Measurements from ENCODE around the gene NDOR1.

Gene NDOR1

DNA sequence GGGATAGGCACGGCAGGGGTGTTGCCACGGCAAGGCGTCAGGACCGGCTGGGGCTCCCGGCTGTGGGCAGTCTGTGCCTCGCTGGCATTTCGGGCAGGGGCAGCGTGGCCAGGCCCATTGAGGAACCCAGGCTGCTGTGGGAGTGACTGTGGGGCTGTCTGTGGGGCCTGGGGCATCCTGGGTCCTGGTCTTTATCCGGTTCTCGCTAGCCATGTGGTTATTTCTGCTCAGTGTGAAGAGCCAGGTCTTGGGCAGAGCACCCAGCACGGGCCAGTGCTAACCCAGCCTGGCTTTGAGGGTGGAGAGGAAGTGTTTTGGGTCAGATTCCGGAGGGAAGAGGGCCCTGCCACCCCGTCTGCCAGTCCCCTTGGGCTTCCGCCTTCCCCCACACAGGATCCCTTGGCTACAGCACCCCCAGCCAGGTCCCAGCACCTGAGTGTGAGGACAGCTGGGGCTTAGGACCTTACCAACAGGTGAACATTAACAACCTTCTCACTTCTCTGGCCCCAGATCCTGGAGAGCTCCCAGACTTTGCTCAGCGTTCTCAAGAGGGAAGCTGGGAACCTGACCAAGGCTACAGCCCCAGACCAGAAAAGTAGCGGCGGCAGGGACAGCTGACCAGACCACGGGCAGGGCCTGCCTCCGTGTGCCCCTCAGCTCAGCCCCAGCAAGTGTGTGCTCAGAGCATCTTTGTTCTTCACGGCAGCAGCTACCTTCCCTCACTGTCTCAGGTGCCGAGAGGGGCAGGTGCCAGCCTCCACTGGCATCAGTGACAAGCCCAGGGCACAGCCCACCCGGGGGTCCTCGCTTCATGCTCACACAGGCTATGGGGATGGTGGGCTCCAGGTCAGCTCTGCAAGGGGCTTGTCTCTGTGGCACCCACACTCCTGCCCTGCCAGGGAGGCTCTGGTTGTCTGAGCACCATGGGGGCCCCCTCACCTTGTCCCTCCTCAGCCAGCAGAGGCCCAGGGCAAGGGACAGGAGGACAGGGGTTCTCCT, 15.9 kb upstream of the NDOR1 start:
- peaks cover 20% of the 10 kb centered on the region for H3K4me1 ChIP-seq (ENCODE audit: insufficient read depth, low read length, poor library complexity, severe bottlenecking)
- TF ChIP-seq, protein P1, sequence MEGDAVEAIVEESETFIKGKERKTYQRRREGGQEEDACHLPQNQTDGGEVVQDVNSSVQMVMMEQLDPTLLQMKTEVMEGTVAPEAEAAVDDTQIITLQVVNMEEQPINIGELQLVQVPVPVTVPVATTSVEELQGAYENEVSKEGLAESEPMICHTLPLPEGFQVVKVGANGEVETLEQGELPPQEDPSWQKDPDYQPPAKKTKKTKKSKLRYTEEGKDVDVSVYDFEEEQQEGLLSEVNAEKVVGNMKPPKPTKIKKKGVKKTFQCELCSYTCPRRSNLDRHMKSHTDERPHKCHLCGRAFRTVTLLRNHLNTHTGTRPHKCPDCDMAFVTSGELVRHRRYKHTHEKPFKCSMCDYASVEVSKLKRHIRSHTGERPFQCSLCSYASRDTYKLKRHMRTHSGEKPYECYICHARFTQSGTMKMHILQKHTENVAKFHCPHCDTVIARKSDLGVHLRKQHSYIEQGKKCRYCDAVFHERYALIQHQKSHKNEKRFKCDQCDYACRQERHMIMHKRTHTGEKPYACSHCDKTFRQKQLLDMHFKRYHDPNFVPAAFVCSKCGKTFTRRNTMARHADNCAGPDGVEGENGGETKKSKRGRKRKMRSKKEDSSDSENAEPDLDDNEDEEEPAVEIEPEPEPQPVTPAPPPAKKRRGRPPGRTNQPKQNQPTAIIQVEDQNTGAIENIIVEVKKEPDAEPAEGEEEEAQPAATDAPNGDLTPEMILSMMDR (conservative IDR thresholded peaks at IDR 0.05; ENCODE audit: low read length), result no peak
- TF ChIP-seq EZH2phosphoT487 (IDR thresholded peaks at IDR 0.05; ENCODE audit: borderline replicate concordance), result no peak

DNA sequence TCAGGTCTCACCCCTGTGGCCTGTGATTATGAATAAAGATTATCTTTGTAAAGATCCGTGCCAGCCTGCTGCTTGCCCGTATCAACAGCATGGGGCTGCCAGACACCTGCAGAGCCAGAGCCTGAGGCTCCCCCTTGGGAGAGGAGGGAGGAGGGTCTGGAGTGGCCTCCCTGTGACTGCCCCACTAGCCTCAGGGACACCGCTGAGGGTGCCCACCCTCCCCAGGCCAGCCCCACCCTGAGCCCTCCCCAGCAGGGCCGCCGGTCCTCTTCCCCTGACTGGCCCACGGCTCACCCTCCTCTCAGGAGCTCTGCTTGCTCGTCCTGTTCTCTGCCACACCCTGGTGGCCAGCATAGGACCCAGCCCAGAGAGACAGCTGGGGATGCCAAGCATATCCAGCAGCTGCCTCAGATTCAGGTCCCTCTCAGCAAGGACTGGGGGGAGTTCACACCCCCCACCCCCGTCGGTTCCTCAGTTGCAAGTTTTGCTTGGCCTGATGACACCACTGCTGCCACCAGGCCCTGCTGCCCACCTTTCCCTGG, 15.1 kb upstream of the NDOR1 start:
- peak overlapping the region; percentile 96 for H3K4me3 ChIP-seq (ENCODE audit: low read length, poor library complexity, severe bottlenecking)
- H3F3A ChIP-seq (ENCODE audit: low read depth), result peaks cover 8% of the 10 kb centered on the region; the same call in 1 of the 2 replicates
- H3K36me3 ChIP-seq (ENCODE audit: insufficient read depth, low read length), result peaks cover 7% of the 10 kb centered on the region; the same call in 1 of the 2 replicates
- no peaks in the 10 kb centered on the region for H3K27me3 ChIP-seq (ENCODE audit: insufficient read depth, low read length, poor library complexity, severe bottlenecking)
- H3K9me2 ChIP-seq (replicated peaks; ENCODE audit: low read depth, low read length), result no peaks in the 10 kb centered on the region
- peak overlapping the region; percentile 99 for H3K4me2 ChIP-seq (ENCODE audit: low read depth, low read length, poor library complexity, severe bottlenecking)
- H3K4me1 ChIP-seq (ENCODE audit: insufficient read depth, low read length, poor library complexity, severe bottlenecking), result peaks cover 20% of the 10 kb centered on the region
- peaks cover 57% of the 10 kb centered on the region for H3K79me2 ChIP-seq (ENCODE audit: insufficient read depth, low read length)
- no peak overlapping the region for H2AFZ ChIP-seq (ENCODE audit: low read length)
- TF ChIP-seq, protein P1 (conservative IDR thresholded peaks at IDR 0.05; ENCODE audit: low read length), result peak; percentile 22; the same call in 1 of the 2 replicates
- TF ChIP-seq EZH2phosphoT487 (IDR thresholded peaks at IDR 0.05; ENCODE audit: borderline replicate concordance), result no peak
- H4K20me1 ChIP-seq (ENCODE audit: insufficient read depth, low read length, poor library complexity, severe bottlenecking), result peaks cover 26% of the 10 kb centered on the region
- no peaks in the 10 kb centered on the region for H3K9me3 ChIP-seq (ENCODE audit: insufficient read depth, low read depth, low read length)
- peak overlapping the region; percentile 88 for H3K9ac ChIP-seq (ENCODE audit: low read depth, low read length, poor library complexity, severe bottlenecking)

More for the DNA sequence above, 15.9 kb upstream of the NDOR1 start:
- peak overlapping the region; percentile 96 for H3K4me3 ChIP-seq (ENCODE audit: low read length, poor library complexity, severe bottlenecking)
- peaks cover 8% of the 10 kb centered on the region; the same call in 1 of the 2 replicates for H3F3A ChIP-seq (ENCODE audit: low read depth)
- peak overlapping the region; percentile 99 for H3K4me2 ChIP-seq (ENCODE audit: low read depth, low read length, poor library complexity, severe bottlenecking)
- H3K27me3 ChIP-seq (ENCODE audit: insufficient read depth, low read length, poor library complexity, severe bottlenecking), result no peaks in the 10 kb centered on the region
- peaks cover 60% of the 10 kb centered on the region for H3K79me2 ChIP-seq (ENCODE audit: insufficient read depth, low read length)
- H3K9ac ChIP-seq (ENCODE audit: low read depth, low read length, poor library complexity, severe bottlenecking), result peak overlapping the region; percentile 88
- no peaks in the 10 kb centered on the region for H3K9me2 ChIP-seq (replicated peaks; ENCODE audit: low read depth, low read length)
- H4K20me1 ChIP-seq (ENCODE audit: insufficient read depth, low read length, poor library complexity, severe bottlenecking), result peaks cover 26% of the 10 kb centered on the region
- no peaks in the 10 kb centered on the region for H3K9me3 ChIP-seq (ENCODE audit: insufficient read depth, low read depth, low read length)
- no peak overlapping the region for H2AFZ ChIP-seq (ENCODE audit: low read length)
- H3K36me3 ChIP-seq (ENCODE audit: insufficient read depth, low read length), result peaks cover 7% of the 10 kb centered on the region; the same call in 1 of the 2 replicates

DNA sequence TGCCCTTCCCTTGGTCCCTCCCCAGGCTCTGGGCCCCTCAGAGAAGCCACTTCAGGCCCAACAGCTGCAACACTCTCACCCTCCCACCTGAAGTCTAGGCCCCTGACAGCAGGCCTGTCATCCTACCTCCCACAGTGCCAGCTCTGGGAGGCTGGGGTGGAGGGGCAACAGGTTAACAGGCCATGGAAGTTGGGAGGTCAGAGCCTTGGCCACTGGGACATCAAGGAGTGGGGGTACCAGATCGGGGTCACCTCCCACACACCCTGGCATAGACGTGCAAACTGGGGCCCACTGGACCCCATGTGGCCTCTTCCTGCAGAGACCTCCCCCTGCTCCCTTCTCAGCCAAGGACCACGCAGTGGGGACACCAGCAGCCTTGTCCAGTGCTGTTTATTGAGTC, 14.3 kb upstream of the NDOR1 start:
- peaks cover 7% of the 10 kb centered on the region; the same call in 1 of the 2 replicates for H3K36me3 ChIP-seq (ENCODE audit: insufficient read depth, low read length)

More for the DNA sequence above, 14.3 kb upstream of the NDOR1 start:
- Histone ChIP-seq H3K4me2 (ENCODE audit: low read depth, low read length, poor library complexity, severe bottlenecking) (no peak overlapping the region), H3K79me2 (ENCODE audit: insufficient read depth, low read length) (peaks cover 49% of the 10 kb centered on the region), H3K9me3 (ENCODE audit: insufficient read depth, low read depth, low read length) (no peaks in the 10 kb centered on the region), H4K20me1 (ENCODE audit: insufficient read depth, low read length, poor library complexity, severe bottlenecking) (peaks cover 26% of the 10 kb centered on the region), H3K27me3 (ENCODE audit: insufficient read depth, low read length, poor library complexity, severe bottlenecking) (no peaks in the 10 kb centered on the region), H2AFZ (ENCODE audit: low read length) (no peak overlapping the region), H3K9me2 (replicated peaks; ENCODE audit: low read depth, low read length) (no peaks in the 10 kb centered on the region), H3K9ac (ENCODE audit: low read depth, low read length, poor library complexity, severe bottlenecking) (no peak overlapping the region), H3K4me1 (ENCODE audit: insufficient read depth, low read length, poor library complexity, severe bottlenecking) (peaks cover 20% of the 10 kb centered on the region), H3K4me3 (ENCODE audit: low read length, poor library complexity, severe bottlenecking) (no peak overlapping the region), H3F3A (ENCODE audit: low read depth) (peaks cover 8% of the 10 kb centered on the region; the same call in 1 of the 2 replicates)
- TF ChIP-seq, protein P1 (conservative IDR thresholded peaks at IDR 0.05; ENCODE audit: low read length), result no peak
- no peak for TF ChIP-seq EZH2phosphoT487 (IDR thresholded peaks at IDR 0.05; ENCODE audit: borderline replicate concordance)

All from Loucy (cell line).